Endodermal cell (in vitro differentiated cells): Measurements from ENCODE around the gene GCK. TPM values are rescaled to one million over a fixed set of nuclear protein-coding genes. Genes with fewer than 3 reads are reported as not detected.

Experiments used
- DNase-seq: peaks from one replicate; pipeline ENCODE4 v3.0.0-alpha.2; 2017
- H3K27ac ChIP-seq: 2 replicates; pipeline ENCODE4 v1.5.1; 2013; ENCODE audit warnings: mild to moderate bottlenecking, low read depth, low read length, moderate library complexity
- H3K27me3 ChIP-seq: 2 replicates; pipeline ENCODE4 v1.6.1; 2013; ENCODE audit warnings: mild to moderate bottlenecking, low read length, moderate library complexity; ENCODE audit not compliant: insufficient read depth, control insufficient read depth, poor library complexity, severe bottlenecking
- H3K36me3 ChIP-seq: 2 replicates; pipeline ENCODE4 v1.7.0; 2013; ENCODE audit warnings: mild to moderate bottlenecking, low read length, moderate library complexity; ENCODE audit not compliant: control insufficient read depth, insufficient read depth
- H3K4me1 ChIP-seq: one replicate; pipeline ENCODE4 v1.7.0; 2013; ENCODE audit warnings: low read length; ENCODE audit not compliant: control insufficient read depth, insufficient read depth
- H3K4me3 ChIP-seq: 2 replicates; pipeline ENCODE4 v1.5.1; 2013; ENCODE audit warnings: mild to moderate bottlenecking, low read length, moderate library complexity
- H3K9ac ChIP-seq: 2 replicates; pipeline ENCODE4 v1.6.1; 2013; ENCODE audit warnings: mild to moderate bottlenecking, low read length, moderate library complexity; ENCODE audit not compliant: poor library complexity, severe bottlenecking; ENCODE audit errors: extremely low read depth
- H3K9me3 ChIP-seq: 2 replicates; pipeline ENCODE4 v1.6.1; 2013; ENCODE audit warnings: mild to moderate bottlenecking, low read length, moderate library complexity; ENCODE audit not compliant: control insufficient read depth
- H3K27ac Mint-ChIP-seq: 2 replicates; pipeline ENCODE4 v1.8.0; 2020; ENCODE audit warnings: mixed read lengths
- H3K27me3 Mint-ChIP-seq: 2 replicates; pipeline ENCODE4 v1.8.0; 2021; ENCODE audit warnings: mild to moderate bottlenecking, mixed read lengths; ENCODE audit not compliant: insufficient read depth
- H3K36me3 Mint-ChIP-seq: 2 replicates; pipeline ENCODE4 v1.8.0; 2020; ENCODE audit warnings: low read depth, mixed read lengths
- H3K4me1 Mint-ChIP-seq: 2 replicates; pipeline ENCODE4 v1.8.0; 2020; ENCODE audit warnings: mixed read lengths
- H3K4me3 Mint-ChIP-seq: 2 replicates; pipeline ENCODE4 v1.8.0; 2020; ENCODE audit warnings: mild to moderate bottlenecking, moderate library complexity, mixed read lengths
- H3K9me3 Mint-ChIP-seq: 2 replicates; pipeline ENCODE4 v1.8.0; 2020; ENCODE audit warnings: mild to moderate bottlenecking, mixed read lengths
- CTCF ChIP-seq: fragments of 200-600 bp; sonication (generic); conservative IDR thresholded peaks from 2 replicates; pipeline ENCODE4 v1.5.0; 2021; ENCODE audit warnings: antibody characterized with exemption, mild to moderate bottlenecking
- WGBS, 2 experiments: methylation state at CpG; one replicate each; pipeline versions ENCODE4 v1.1.5 to v1.1.7; 2013; ENCODE audit warnings: missing lambda C conversion rate in 2 of 2, mixed read lengths in 1 of 2; ENCODE audit not compliant: insufficient coverage in 1 of 2, insufficient read length in 1 of 2; 5-methylcytosine and 5-hydroxymethylcytosine counted together
- total RNA-seq, 2 donors: library from RNA; stranded (reverse); fragmentation: NEBNext Ultra II Directional in 1 of 2; extraction: Animal tissue kit (Norgen Biotek cat#: 25700) in 1 of 2; gene quantifications; 2 replicates in 1 of 2; 3 replicates in 1 of 2; pipeline ENCODE4 v1.2.1, GENCODE V29; 2021

The GCK gene
- total RNA-seq, 2 donors from 2014 or later = 0.29 to 0.48 TPM

- peaks cover 20% of the 10 kb centered on the region for H3K4me1 Mint-ChIP-seq
- Histone ChIP-seq H3K27ac (no peak overlapping the region), H3K4me3 (no peak overlapping the region), H3K9ac (no peak overlapping the region), H3K4me1 (peaks cover 14% of the 10 kb centered on the region), H3K9me3 (no peaks in the 10 kb centered on the region), H3K27me3 (no peaks in the 10 kb centered on the region), H3K36me3 (peaks cover 3% of the 10 kb centered on the region)
- H3K27ac Mint-ChIP-seq = no peak overlapping the region
- peaks cover 31% of the 10 kb centered on the region for H3K27me3 Mint-ChIP-seq
- WGBS, 2 experiments = 94% methylated on average over 5 of the region's 5 CpGs
- no peaks in the 10 kb centered on the region for H3K9me3 Mint-ChIP-seq
- TF ChIP-seq CTCF = no peak
- DNase-seq = no peak
- no peak overlapping the region for H3K4me3 Mint-ChIP-seq
- H3K36me3 Mint-ChIP-seq = no peaks in the 10 kb centered on the region
Measured at GRCh38 chr7:44136731-44137130, 52.5 kb downstream of the GCK start.

- TF ChIP-seq CTCF = no peak
- H3K9me3 ChIP-seq = no peaks in the 10 kb centered on the region
- no peaks in the 10 kb centered on the region for H3K27me3 ChIP-seq
- no peak overlapping the region for H3K4me3 ChIP-seq
- H3K9me3 Mint-ChIP-seq = no peaks in the 10 kb centered on the region
- no peak for DNase-seq
- no peak overlapping the region for H3K27ac Mint-ChIP-seq
- WGBS, 2 experiments = 80 to 97% methylated on average over 2 to 4 of the region's 4 CpGs
- H3K4me1 Mint-ChIP-seq = peaks cover 19% of the 10 kb centered on the region
- H3K27me3 Mint-ChIP-seq = peaks cover 38% of the 10 kb centered on the region
- H3K4me3 Mint-ChIP-seq = no peak overlapping the region
- no peaks in the 10 kb centered on the region for H3K36me3 Mint-ChIP-seq
- H3K36me3 ChIP-seq = peaks cover 3% of the 10 kb centered on the region
- H3K27ac ChIP-seq = no peak overlapping the region
- peaks cover 11% of the 10 kb centered on the region for H3K4me1 ChIP-seq
- H3K9ac ChIP-seq = no peak overlapping the region
Measured at GRCh38 chr7:44134943-44135628, 54.2 kb downstream of the GCK start.

- no peak overlapping the region for H3K27ac Mint-ChIP-seq
- no peaks in the 10 kb centered on the region for H3K9me3 Mint-ChIP-seq
- no peak for DNase-seq
- H3K4me3 Mint-ChIP-seq = no peak overlapping the region
- Histone ChIP-seq H3K36me3 (no peaks in the 10 kb centered on the region), H3K9me3 (no peaks in the 10 kb centered on the region), H3K27me3 (no peaks in the 10 kb centered on the region), H3K9ac (no peak overlapping the region), H3K4me1 (peaks cover 11% of the 10 kb centered on the region), H3K4me3 (no peak overlapping the region), H3K27ac (no peak overlapping the region)
- TF ChIP-seq CTCF = no peak
- peaks cover 19% of the 10 kb centered on the region for H3K4me1 Mint-ChIP-seq
- peaks cover 34% of the 10 kb centered on the region for H3K27me3 Mint-ChIP-seq
- no peaks in the 10 kb centered on the region for H3K36me3 Mint-ChIP-seq
- 44 to 75% methylated on average over 3 of the region's 3 CpGs for WGBS, 2 experiments
Measured at GRCh38 chr7:44133295-44133694, 55.9 kb downstream of the GCK start.
